PC-3 (cell line): ENCODE results near the gene LRPAP1. TPM values are rescaled to one million over a fixed set of nuclear protein-coding genes. Genes with fewer than 3 reads are reported as not detected.

ENCODE experiments used
- ATAC-seq: fragments of 200-7000 bp; cut with Tn5 transposase; 2 replicates; pipeline ENCODE4 v1.9.1; 2020; ENCODE audit warnings: mild to moderate bottlenecking, moderate library complexity
- BruUV-seq: library from RNA; stranded (reverse); fragments of 400-500 nt; replicated peaks from 2 replicates; lab custom pipeline; 2021; lab: Mats Ljungman, UMichigan
- CTCF ChIA-PET: fragments of 300-600 bp; sonication (Branson Sonifier 250); formaldehyde crosslinking; loops from one replicate; lab custom pipeline; 2022; ENCODE audit warnings: antibody characterized with exemption; lab: Charles Lee
- POLR2A ChIA-PET: fragments of 300-600 bp; sonication (Branson Sonifier 250); formaldehyde crosslinking; loops from one replicate; lab custom pipeline; 2022; ENCODE audit warnings: antibody characterized with exemption; ENCODE audit not compliant: unreplicated experiment; lab: Charles Lee
- DNase-seq: peaks from one replicate; pipeline ENCODE4 v3.0.0-alpha.2; 2015
- H2AFZ ChIP-seq: fragments of 300-600 bp; sonication (generic); 2 replicates; pipeline ENCODE4 v1.6.0; 2016; ENCODE audit warnings: antibody characterized with exemption, low read length
- H3F3A ChIP-seq: fragments of 300-600 bp; sonication (generic); one replicate; pipeline ENCODE4 v1.6.0; 2017; ENCODE audit warnings: antibody characterized with exemption, low read length, control low read depth, mild to moderate bottlenecking; ENCODE audit not compliant: unreplicated experiment
- H3K27ac ChIP-seq: fragments of 300-600 bp; sonication (generic); 2 replicates; pipeline ENCODE4 v1.5.1; 2016; ENCODE audit warnings: mild to moderate bottlenecking, low read length
- H3K27me3 ChIP-seq: fragments of 300-600 bp; sonication (generic); 2 replicates; pipeline ENCODE4 v1.6.1; 2016; ENCODE audit warnings: low read length, mixed read lengths
- H3K36me3 ChIP-seq: fragments of 300-600 bp; sonication (generic); 2 replicates; pipeline ENCODE4 v1.6.1; 2016; ENCODE audit warnings: low read depth, mixed run types, low read length, mixed read lengths
- H3K4me1 ChIP-seq: fragments of 300-600 bp; sonication (generic); 2 replicates; pipeline ENCODE4 v1.5.1; 2016; ENCODE audit warnings: low read length; ENCODE audit not compliant: insufficient read depth
- H3K4me2 ChIP-seq: fragments of 300-600 bp; sonication (generic); 2 replicates; pipeline ENCODE4 v1.6.0; 2016; ENCODE audit warnings: low read length
- H3K4me3 ChIP-seq: fragments of 300-600 bp; sonication (generic); 2 replicates; pipeline ENCODE4 v1.5.1; 2016; ENCODE audit warnings: mild to moderate bottlenecking, low read length, mixed read lengths
- H3K79me2 ChIP-seq: fragments of 300-600 bp; sonication (generic); 2 replicates; pipeline ENCODE4 v1.6.1; 2017; ENCODE audit warnings: low read length, mixed read lengths
- H3K9ac ChIP-seq: fragments of 300-600 bp; sonication (generic); 2 replicates; pipeline ENCODE4 v1.6.0; 2016; ENCODE audit warnings: mild to moderate bottlenecking, low read length
- H3K9me2 ChIP-seq: fragments of 300-600 bp; sonication (generic); replicated peaks from 2 replicates; pipeline ENCODE4 v1.6.1; 2016; ENCODE audit warnings: mixed run types, low read length, mixed read lengths
- H3K9me3 ChIP-seq: fragments of 300-600 bp; sonication (generic); 2 replicates; pipeline ENCODE4 v1.6.1; 2016; ENCODE audit warnings: low read length, mixed read lengths
- H4K20me1 ChIP-seq: fragments of 300-600 bp; sonication (generic); 2 replicates; pipeline ENCODE4 v1.6.1; 2016; ENCODE audit warnings: low read length, mixed read lengths
- EZH2 ChIP-seq: fragments of 300-600 bp; sonication (generic); IDR thresholded peaks from one replicate; pipeline ENCODE4 v1.6.1; 2017; ENCODE audit warnings: antibody characterized with exemption, mild to moderate bottlenecking, low read length; ENCODE audit not compliant: unreplicated experiment
- EZH2phosphoT487 ChIP-seq: fragments of 300-600 bp; sonication (generic); IDR thresholded peaks from 2 replicates; pipeline ENCODE4 v1.6.1; 2018; ENCODE audit warnings: mild to moderate bottlenecking, antibody characterized with exemption, low read length, borderline replicate concordance
- intact Hi-C: fragments of 100-400 bp; cut with micrococcal nuclease; formaldehyde crosslinking; loops from 2 replicates; pipeline ENCODE4 v1.9.0; 2023
- total RNA-seq: library from RNA; depleted of rRNA; stranded (reverse); fragments of >200 nt; gene quantifications from 2 replicates; pipeline ENCODE4 v1.2.3, GENCODE V29; 2014
- TF ChIP-seq, protein P1 (sequence below): fragments of 300-600 bp; sonication (generic); conservative IDR thresholded peaks from 2 replicates; pipeline ENCODE4 v1.5.1; 2017; ENCODE audit warnings: antibody characterized with exemption, low read depth, mild to moderate bottlenecking, low read length

The LRPAP1 gene
- total RNA-seq, 1 experiment from 2014 or later: 133 TPM

DNA sequence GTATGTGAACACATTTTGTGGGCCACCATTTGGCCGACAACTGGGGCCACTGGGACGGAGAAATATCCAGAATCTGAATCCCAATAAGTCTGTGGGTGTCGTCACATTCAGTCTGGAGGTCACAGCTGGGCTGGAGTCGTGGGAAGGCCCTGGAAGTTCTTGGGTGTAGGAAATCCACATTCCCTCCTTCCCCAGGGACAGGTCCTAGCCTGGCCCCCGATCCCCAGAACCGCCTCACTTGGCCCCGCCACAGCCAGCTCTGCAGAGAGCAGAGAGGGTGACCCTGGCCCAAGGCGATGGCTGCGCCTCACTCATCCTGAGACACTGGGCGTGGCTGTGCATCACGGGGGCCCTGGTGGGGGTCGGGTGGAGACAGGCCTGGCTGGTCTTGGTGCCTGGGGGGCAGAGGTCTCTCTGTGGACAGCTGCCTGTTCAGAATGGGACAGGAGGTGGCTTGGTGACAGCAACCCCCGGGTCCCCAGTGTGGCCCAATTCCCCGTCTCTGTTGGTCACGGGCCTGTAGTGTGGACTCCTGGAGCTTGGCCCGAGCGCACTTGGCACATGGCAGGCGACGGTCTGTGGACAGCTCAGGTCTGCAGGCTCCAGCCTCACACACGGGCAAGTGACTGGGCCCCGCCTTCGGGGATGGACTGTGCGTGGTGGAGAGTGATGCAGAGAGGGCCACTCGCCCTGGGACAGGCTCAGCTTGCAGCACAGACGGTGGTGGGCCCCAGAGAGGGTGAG, 52.7 kb downstream of the LRPAP1 start:
- ChIA-PET CTCF (interaction anchor here (1.2 kb wide), 1 partner anchor 134 kb away, joined by 4 read pairs; no protein-coding TSS in a partner anchor), POLR2A (no interaction called here)
- Histone ChIP-seq H3K9me3 (no peaks in the 10 kb centered on the region), H4K20me1 (no peaks in the 10 kb centered on the region), H3K4me2 (no peak overlapping the region), H3K9ac (no peak overlapping the region), H3K27me3 (no peaks in the 10 kb centered on the region), H3K9me2 (no peaks in the 10 kb centered on the region), H3F3A (no peaks in the 10 kb centered on the region), H3K79me2 (no peaks in the 10 kb centered on the region), H2AFZ (no peak overlapping the region), H3K36me3 (no peaks in the 10 kb centered on the region), H3K27ac (no peak overlapping the region), H3K4me1 (peaks cover 13% of the 10 kb centered on the region), H3K4me3 (no peak overlapping the region)
- DNase-seq (no peak), ATAC-seq (no peak)
- intact Hi-C loops: loop anchor here (1.0 kb wide), 1 partner anchor 133 kb away; no protein-coding TSS in a partner anchor
- BruUV-seq: no TSS peak
- TF ChIP-seq EZH2 (no peak), EZH2phosphoT487 (no peak)
- TF ChIP-seq, protein P1, sequence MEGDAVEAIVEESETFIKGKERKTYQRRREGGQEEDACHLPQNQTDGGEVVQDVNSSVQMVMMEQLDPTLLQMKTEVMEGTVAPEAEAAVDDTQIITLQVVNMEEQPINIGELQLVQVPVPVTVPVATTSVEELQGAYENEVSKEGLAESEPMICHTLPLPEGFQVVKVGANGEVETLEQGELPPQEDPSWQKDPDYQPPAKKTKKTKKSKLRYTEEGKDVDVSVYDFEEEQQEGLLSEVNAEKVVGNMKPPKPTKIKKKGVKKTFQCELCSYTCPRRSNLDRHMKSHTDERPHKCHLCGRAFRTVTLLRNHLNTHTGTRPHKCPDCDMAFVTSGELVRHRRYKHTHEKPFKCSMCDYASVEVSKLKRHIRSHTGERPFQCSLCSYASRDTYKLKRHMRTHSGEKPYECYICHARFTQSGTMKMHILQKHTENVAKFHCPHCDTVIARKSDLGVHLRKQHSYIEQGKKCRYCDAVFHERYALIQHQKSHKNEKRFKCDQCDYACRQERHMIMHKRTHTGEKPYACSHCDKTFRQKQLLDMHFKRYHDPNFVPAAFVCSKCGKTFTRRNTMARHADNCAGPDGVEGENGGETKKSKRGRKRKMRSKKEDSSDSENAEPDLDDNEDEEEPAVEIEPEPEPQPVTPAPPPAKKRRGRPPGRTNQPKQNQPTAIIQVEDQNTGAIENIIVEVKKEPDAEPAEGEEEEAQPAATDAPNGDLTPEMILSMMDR: no peak

DNA sequence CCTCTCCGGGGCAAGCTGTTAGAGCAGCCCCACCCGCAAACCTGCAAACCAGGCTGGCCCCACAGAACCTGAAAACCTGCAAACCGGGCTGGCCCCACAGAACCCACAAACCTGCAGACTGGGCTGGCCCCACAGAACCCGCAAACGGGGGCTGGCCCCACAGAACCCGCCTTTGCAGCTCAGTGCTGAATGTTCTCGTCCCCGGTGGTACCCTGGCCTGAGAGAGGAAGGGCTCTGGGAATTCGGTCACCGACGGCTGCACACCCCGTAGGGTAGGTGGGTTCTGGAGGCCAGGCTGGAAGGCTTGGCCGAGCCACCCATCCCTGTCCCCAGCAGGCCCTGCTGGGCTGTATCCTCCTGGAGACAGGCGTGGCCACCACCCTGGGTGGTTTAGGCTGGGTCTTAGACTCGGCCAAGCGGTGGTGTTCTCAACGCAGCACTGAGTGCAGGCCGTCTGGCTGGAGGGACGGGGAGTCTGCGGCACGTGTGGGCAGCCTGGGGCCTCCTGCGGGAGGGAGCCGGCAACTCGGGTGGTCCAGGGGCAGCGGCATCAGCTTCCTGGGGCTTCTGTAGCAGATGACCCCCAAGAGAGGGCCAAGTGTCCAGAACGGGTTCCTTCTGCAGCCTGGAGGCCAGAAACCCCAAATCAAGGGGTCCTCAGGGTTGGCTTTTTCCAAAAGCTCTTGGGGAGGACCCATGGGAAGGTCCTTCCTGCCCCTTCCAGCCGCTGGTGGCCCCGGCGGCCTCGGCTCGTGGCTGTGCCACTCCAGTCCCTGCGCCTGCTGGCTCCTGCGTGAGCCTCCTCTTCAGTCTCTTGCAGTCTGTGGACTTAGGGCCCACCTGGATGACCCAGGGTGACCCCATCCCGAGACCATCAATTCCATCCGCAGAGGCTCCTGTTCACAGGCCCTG, 53.5 kb downstream of the LRPAP1 start:
- Histone ChIP-seq H3K36me3 (no peaks in the 10 kb centered on the region), H3K9me2 (no peaks in the 10 kb centered on the region), H3K27me3 (no peaks in the 10 kb centered on the region), H3K4me2 (no peak overlapping the region), H3K9me3 (no peaks in the 10 kb centered on the region), H3K4me1 (peaks cover 4% of the 10 kb centered on the region), H3K9ac (no peak overlapping the region), H3K27ac (no peak overlapping the region), H3K79me2 (no peaks in the 10 kb centered on the region), H3K4me3 (no peak overlapping the region), H3F3A (no peaks in the 10 kb centered on the region), H2AFZ (no peak overlapping the region), H4K20me1 (no peaks in the 10 kb centered on the region)
- BruUV-seq: no TSS peak
- no peak for ATAC-seq
- TF ChIP-seq EZH2: no peak
- no peak for TF ChIP-seq EZH2phosphoT487
- TF ChIP-seq, protein P1: no peak
- intact Hi-C loops: no loop called here
- no peak for DNase-seq
- CTCF ChIA-PET: no interaction called here
- POLR2A ChIA-PET: no interaction called here
